AG09309 (cell line): Measurements from ENCODE around the gene LCP1.
"Not testable (repeated sequence)": the region's sequence is repeated elsewhere in the genome, so short reads cannot be mapped to it uniquely, and the experiment has no call there.

Source experiments
- DNase-seq: peaks from one replicate; pipeline ENCODE4 v3.0.0-alpha.2; 2010; ENCODE audit warnings: low read depth
- H3K4me3 ChIP-seq: 2 replicates; pipeline ENCODE4 v1.5.1; 2011; ENCODE audit warnings: mild to moderate bottlenecking, low read depth, low read length, moderate library complexity; ENCODE audit not compliant: control insufficient read depth
- CTCF ChIP-seq: IDR thresholded peaks from 2 replicates; pipeline ENCODE4 v1.5.1; 2011; ENCODE audit warnings: mild to moderate bottlenecking, low read depth, low read length, inconsistent platforms; ENCODE audit not compliant: insufficient read depth, control insufficient read depth; ENCODE audit errors: missing control alignments

LCP1 gene

GRCh38 chr13:46181840-46182490, at the start of gene LCP1:
LCP1 (minus strand) TSS chr13:46182177; CDS start chr13:46159662, 22,515 bp downstream.
- no peak within 1 kb of the TSS for H3K4me3 ChIP-seq
- TF ChIP-seq CTCF, result no peak
- DNase-seq, result no peak

- no peak for TF ChIP-seq CTCF
- no peak overlapping the region for H3K4me3 ChIP-seq
- no peak for DNase-seq
Measured at GRCh38 chr13:46229251-46229650, 47.3 kb upstream of the LCP1 start.

- not testable (repeated sequence) for DNase-seq, H3K4me3 ChIP-seq
Measured at GRCh38 chr13:46220234-46220633, 38.3 kb upstream of the LCP1 start.

- not testable (repeated sequence) for DNase-seq, H3K4me3 ChIP-seq
Measured at GRCh38 chr13:46214741-46215140, 32.8 kb upstream of the LCP1 start.

GRCh38 chr13:46213242-46213641, 31.3 kb upstream of the LCP1 start:
- no peak for DNase-seq
- no peak overlapping the region for H3K4me3 ChIP-seq
- no peak for TF ChIP-seq CTCF

GRCh38 chr13:46211483-46212351, 29.7 kb upstream of the LCP1 start, which contains the start of gene LRRC63:
LRRC63 (plus strand) TSS chr13:46211928; CDS start chr13:46213035, 1,107 bp downstream.
- no peak for TF ChIP-seq CTCF
- no peak for DNase-seq
- peak within 1 kb of the TSS; percentile 32 for H3K4me3 ChIP-seq

- TF ChIP-seq CTCF, result no peak
- peak overlapping the region; percentile 32 for H3K4me3 ChIP-seq
- DNase-seq, result no peak
Measured at GRCh38 chr13:46211116-46211482, 29.1 kb upstream of the LCP1 start.
